Breast epithelium (tissue), 3 donors: ENCODE data around the gene KCNJ6.

Experiments
- POLR2A ChIP-seq: fragments of 450-650 bp; IDR thresholded peaks from one replicate; pipeline ENCODE4 v1.6.1; 2016; ENCODE audit warnings: antibody characterized with exemption, mild to moderate bottlenecking, moderate library complexity
- POLR2AphosphoS5 ChIP-seq, 3 donors: sonication (generic); formaldehyde crosslinking; IDR thresholded peaks; one replicate each; pipeline ENCODE4 v1.6.1; 2017; ENCODE audit warnings: antibody characterized with exemption in 3 of 3
- TF ChIP-seq, protein P1 (sequence below), 3 donors: fragments of 450-650 bp; IDR thresholded peaks; one replicate each; pipeline ENCODE4 v1.5.1; 2016 to 2017; ENCODE audit warnings: antibody characterized with exemption in 3 of 3, mild to moderate bottlenecking in 3 of 3, moderate library complexity in 3 of 3

DNA sequence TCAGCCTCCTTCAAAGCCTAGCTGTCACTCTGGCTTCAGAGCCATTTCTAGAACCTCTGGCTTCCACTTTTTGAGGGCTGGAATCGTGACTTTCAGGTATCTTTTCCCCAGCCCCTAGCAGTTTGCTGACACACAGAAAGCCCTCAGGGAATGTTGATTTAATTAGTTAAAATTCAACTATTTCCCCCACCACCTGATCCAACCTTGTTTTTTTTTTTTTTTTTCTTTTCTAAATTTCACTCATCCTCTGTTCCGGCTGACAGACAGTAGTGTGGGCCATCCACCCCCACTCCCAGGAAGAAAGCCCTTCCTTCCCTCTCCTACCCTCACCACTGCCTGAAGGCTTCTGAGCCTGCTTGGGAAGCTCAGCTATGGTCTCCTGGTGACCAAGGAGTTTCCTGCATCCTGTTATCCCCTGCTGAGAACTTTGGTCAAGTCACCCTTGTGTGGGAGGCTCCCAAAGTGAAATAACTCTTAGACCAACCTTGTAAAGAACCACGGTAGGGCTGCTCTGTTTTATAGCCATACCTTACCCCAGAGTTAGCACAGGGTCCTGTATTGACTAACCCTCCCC is 29.4 kb downstream of the KCNJ6 start:
- TF ChIP-seq POLR2A (no peak), POLR2AphosphoS5 (IDR thresholded peaks at IDR 0.05) (no peak)
- TF ChIP-seq, protein P1, sequence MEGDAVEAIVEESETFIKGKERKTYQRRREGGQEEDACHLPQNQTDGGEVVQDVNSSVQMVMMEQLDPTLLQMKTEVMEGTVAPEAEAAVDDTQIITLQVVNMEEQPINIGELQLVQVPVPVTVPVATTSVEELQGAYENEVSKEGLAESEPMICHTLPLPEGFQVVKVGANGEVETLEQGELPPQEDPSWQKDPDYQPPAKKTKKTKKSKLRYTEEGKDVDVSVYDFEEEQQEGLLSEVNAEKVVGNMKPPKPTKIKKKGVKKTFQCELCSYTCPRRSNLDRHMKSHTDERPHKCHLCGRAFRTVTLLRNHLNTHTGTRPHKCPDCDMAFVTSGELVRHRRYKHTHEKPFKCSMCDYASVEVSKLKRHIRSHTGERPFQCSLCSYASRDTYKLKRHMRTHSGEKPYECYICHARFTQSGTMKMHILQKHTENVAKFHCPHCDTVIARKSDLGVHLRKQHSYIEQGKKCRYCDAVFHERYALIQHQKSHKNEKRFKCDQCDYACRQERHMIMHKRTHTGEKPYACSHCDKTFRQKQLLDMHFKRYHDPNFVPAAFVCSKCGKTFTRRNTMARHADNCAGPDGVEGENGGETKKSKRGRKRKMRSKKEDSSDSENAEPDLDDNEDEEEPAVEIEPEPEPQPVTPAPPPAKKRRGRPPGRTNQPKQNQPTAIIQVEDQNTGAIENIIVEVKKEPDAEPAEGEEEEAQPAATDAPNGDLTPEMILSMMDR (IDR thresholded peaks at IDR 0.05), result no peak
